Bronchial epithelial cell (primary cell): ENCODE results near the gene BRD4. TPM values are rescaled to one million over a fixed set of nuclear protein-coding genes. Genes with fewer than 3 reads are reported as not detected.

Source experiments
- DNase-seq: peaks from one replicate; pipeline ENCODE4 v3.0.0-alpha.2; 2010; ENCODE audit warnings: low read depth
- FAIRE-seq: peaks from 2 replicates; lab custom pipeline; 2011; peaks lifted over from hg19 to GRCh38; lab: Jason Lieb, UNC
- H3K27me3 ChIP-seq: 2 replicates; pipeline ENCODE4 v1.5.1; 2011; ENCODE audit warnings: low read length; ENCODE audit not compliant: control insufficient read depth, insufficient read depth
- H3K36me3 ChIP-seq: 2 replicates; pipeline ENCODE4 v1.5.1; 2011; ENCODE audit warnings: low read length; ENCODE audit not compliant: control insufficient read depth, insufficient read depth
- H3K4me3 ChIP-seq: 2 replicates; pipeline ENCODE4 v1.5.1; 2011; ENCODE audit warnings: mild to moderate bottlenecking, low read depth, low read length, control low read depth
- total RNA-seq: library from RNA; depleted of rRNA; stranded (reverse); fragments of >200 nt; gene quantifications from 2 replicates; pipeline ENCODE4 v1.2.1, GENCODE V29; 2014
- TF ChIP-seq, protein P1 (sequence below): IDR thresholded peaks from 2 replicates; pipeline ENCODE4 v1.5.1; 2011; ENCODE audit warnings: mild to moderate bottlenecking, moderate library complexity, low read length, control low read depth, inconsistent platforms; ENCODE audit not compliant: insufficient read depth, severe bottlenecking

Gene BRD4
- total RNA-seq, 1 donor from 2014 or later, result 12.1 TPM

DNA sequence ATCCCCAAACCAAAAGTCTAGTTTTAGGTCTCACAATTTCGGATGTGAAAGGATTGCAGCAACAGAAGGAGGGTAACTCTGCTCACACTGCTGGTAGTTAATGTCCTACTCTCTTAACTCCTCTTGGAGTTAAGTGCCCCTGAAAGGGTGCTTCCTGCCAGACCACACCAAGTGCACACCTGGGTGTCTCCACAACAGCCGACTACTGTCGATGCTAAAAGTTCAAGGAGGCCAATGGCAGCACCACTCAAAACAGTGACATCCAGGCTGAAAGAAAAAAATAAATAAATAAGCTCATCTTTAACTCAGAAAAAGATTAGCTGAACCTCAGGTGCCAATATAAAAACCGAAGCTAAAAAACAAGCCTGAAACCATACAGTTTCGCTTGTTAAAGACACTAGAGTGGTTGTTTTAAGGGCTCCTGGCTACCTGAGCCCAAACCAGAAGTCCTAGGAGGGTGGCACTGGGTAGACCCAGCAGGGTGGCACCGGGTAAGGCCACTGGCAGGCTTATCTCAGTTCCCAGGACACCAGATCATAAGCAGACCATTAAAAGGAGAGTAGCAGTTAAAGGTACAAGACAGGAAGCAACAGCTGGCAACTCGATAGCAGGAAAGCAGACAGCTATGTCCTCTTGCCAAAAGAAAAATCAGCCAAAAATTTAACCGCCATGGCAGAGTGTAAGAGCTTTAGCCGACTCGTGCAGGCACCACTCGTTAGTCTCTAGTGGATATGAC is 39.3 kb downstream of the BRD4 start:
- no peaks in the 10 kb centered on the region for H3K27me3 ChIP-seq
- no peak overlapping the region for H3K4me3 ChIP-seq
- DNase-seq, result no peak
- no peak for FAIRE-seq
- peaks cover 7% of the 10 kb centered on the region for H3K36me3 ChIP-seq
- TF ChIP-seq, protein P1, sequence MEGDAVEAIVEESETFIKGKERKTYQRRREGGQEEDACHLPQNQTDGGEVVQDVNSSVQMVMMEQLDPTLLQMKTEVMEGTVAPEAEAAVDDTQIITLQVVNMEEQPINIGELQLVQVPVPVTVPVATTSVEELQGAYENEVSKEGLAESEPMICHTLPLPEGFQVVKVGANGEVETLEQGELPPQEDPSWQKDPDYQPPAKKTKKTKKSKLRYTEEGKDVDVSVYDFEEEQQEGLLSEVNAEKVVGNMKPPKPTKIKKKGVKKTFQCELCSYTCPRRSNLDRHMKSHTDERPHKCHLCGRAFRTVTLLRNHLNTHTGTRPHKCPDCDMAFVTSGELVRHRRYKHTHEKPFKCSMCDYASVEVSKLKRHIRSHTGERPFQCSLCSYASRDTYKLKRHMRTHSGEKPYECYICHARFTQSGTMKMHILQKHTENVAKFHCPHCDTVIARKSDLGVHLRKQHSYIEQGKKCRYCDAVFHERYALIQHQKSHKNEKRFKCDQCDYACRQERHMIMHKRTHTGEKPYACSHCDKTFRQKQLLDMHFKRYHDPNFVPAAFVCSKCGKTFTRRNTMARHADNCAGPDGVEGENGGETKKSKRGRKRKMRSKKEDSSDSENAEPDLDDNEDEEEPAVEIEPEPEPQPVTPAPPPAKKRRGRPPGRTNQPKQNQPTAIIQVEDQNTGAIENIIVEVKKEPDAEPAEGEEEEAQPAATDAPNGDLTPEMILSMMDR, result no peak

DNA sequence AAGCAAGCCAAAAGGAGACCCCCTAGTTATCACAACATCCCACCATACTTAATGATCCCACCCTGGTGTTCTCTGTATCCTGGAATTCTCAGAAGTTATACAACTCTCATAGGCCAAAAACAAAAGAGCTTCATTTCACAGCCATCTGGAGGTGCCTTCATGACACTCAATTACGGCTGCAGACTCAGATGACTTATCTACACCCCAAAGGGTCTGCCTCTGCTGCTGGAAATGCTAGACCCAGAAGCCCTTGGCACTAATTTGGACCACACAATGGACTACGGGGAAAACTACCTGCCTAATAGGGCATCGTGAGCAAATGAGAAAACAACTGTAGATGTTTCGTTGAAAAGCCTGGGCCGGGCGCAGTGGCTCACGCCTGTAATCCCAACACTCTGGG is 40.2 kb downstream of the BRD4 start:
- Histone ChIP-seq H3K27me3 (no peaks in the 10 kb centered on the region), H3K4me3 (no peak overlapping the region), H3K36me3 (peaks cover 7% of the 10 kb centered on the region)
- no peak for FAIRE-seq
- DNase-seq, result no peak
- TF ChIP-seq, protein P1, result no peak

DNA sequence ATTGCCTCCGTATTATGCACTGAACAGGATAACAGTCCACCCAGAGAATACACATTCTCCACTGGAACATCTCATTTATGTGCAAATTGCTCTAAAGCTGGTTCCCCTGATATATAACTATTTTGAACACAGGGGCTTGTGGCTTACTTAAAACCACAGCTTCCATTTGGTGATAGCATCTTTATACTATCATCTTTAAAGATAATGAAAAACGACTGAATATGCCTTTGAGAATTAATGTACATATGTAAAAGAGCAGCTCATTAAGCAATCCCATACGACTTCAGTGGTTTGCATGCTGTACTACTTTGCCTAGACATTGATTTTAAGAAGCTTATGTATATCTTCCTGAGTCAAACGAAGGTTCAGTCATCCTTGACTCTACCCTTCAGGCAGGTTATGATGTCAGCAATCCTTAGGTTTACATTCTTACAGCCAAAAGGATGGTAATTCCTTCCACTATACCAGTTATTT is 40.8 kb downstream of the BRD4 start:
- Histone ChIP-seq H3K27me3 (no peaks in the 10 kb centered on the region), H3K36me3 (peaks cover 7% of the 10 kb centered on the region), H3K4me3 (no peak overlapping the region)
- DNase-seq, result peak; percentile 33
- TF ChIP-seq, protein P1, result no peak
- FAIRE-seq, result no peak

DNA sequence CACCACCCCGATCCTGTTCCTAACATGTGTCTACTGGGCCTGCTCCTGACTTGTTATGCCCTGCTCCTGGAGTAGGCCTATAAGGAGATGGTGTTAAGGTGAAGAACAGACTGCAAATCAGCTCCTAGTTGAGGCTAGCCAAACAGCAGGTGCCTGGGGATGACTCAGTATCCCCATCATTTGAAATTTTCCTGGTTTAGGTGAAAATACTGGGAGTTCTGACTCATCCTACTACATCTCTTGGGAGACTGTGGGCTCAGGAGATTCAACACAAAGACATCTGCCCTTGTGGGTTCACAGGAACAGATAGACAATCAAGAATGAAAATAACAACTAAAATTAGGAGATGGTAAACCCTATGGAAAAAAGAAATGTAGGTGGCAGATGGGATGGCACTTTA is 41.2 kb downstream of the BRD4 start:
- TF ChIP-seq, protein P1, result no peak
- H3K27me3 ChIP-seq, result no peaks in the 10 kb centered on the region
- DNase-seq, result no peak
- H3K4me3 ChIP-seq, result no peak overlapping the region
- H3K36me3 ChIP-seq, result peaks cover 3% of the 10 kb centered on the region
- no peak for FAIRE-seq

DNA sequence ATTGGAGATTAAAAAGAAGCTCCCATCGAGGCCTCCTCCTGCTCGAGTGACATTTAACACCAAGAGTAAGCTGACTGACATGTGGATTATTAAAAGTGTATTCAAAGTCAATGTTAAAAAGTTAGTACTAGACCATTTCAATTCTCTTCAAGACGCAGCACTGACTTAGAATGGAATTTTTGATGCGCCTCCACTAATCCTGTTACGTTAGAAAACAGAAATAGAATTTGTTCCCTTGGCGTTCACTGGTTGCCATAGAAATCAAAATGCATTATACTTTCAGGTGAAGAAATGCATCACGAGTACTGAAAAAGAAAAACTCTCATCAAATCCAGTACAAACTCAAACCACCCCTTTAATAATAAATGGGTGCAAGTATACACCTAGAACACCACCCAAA is 42.2 kb downstream of the BRD4 start:
- H3K27me3 ChIP-seq, result no peaks in the 10 kb centered on the region
- TF ChIP-seq, protein P1, result no peak
- peaks cover 3% of the 10 kb centered on the region for H3K36me3 ChIP-seq
- FAIRE-seq, result no peak
- no peak overlapping the region for H3K4me3 ChIP-seq
- DNase-seq, result no peak
